GM23338 (cell line): ENCODE results near the gene FADD. TPM values are rescaled to one million over a fixed set of nuclear protein-coding genes. Genes with fewer than 3 reads are reported as not detected.

Experiments used
- ATAC-seq: fragments of 200-7000 bp; cut with Tn5 transposase; 3 replicates; pipeline ENCODE4 v1.9.1; 2020
- DNase-seq: peaks from one replicate; pipeline ENCODE4 v3.0.0-alpha.2; 2015; ENCODE audit warnings: low spot score
- H2AFZ ChIP-seq: fragments of 200-600 bp; sonication (generic); 2 replicates; pipeline ENCODE4 v1.8.0; 2016; ENCODE audit warnings: antibody characterized with exemption, mild to moderate bottlenecking, moderate library complexity
- H3F3A ChIP-seq: fragments of 200-600 bp; sonication (generic); replicated peaks from 2 replicates; pipeline ENCODE4 v1.8.0; 2017; ENCODE audit warnings: antibody characterized with exemption, mixed run types, low read depth
- H3K27ac ChIP-seq: fragments of 200-600 bp; sonication (generic); 2 replicates; pipeline ENCODE4 v1.6.1; 2016; ENCODE audit warnings: low read depth
- H3K27me3 ChIP-seq: fragments of 200-600 bp; sonication (generic); 2 replicates; pipeline ENCODE4 v1.8.0; 2016; ENCODE audit warnings: mild to moderate bottlenecking, mixed run types, moderate library complexity; ENCODE audit not compliant: insufficient read depth
- H3K36me3 ChIP-seq: fragments of 200-600 bp; sonication (generic); 2 replicates; pipeline ENCODE4 v1.8.0; 2016; ENCODE audit warnings: mild to moderate bottlenecking; ENCODE audit not compliant: insufficient read depth
- H3K4me1 ChIP-seq: fragments of 200-600 bp; sonication (generic); 2 replicates; pipeline ENCODE4 v1.8.0; 2016; ENCODE audit warnings: mild to moderate bottlenecking, moderate library complexity; ENCODE audit not compliant: insufficient read depth
- H3K4me2 ChIP-seq: fragments of 200-600 bp; sonication (generic); 2 replicates; pipeline ENCODE4 v1.7.1; 2017; ENCODE audit warnings: mixed run types
- H3K4me3 ChIP-seq: fragments of 200-600 bp; sonication (generic); 2 replicates; pipeline ENCODE4 v1.6.1; 2016; ENCODE audit warnings: mixed run types
- H3K79me2 ChIP-seq: fragments of 200-600 bp; sonication (generic); replicated peaks from 2 replicates; pipeline ENCODE4 v1.8.0; 2017; ENCODE audit warnings: mild to moderate bottlenecking; ENCODE audit not compliant: insufficient read depth
- H3K9me2 ChIP-seq: fragments of 200-600 bp; sonication (generic); 2 replicates; pipeline ENCODE4 v1.8.0; 2017; ENCODE audit not compliant: insufficient read depth
- H4K20me1 ChIP-seq: fragments of 200-600 bp; sonication (generic); replicated peaks from 2 replicates; pipeline ENCODE4 v1.8.0; 2017; ENCODE audit warnings: mild to moderate bottlenecking; ENCODE audit not compliant: insufficient read depth
- H3K27ac Mint-ChIP-seq: 2 replicates; pipeline ENCODE4 v1.8.0; 2020; ENCODE audit warnings: inconsistent platforms, mild to moderate bottlenecking, moderate library complexity, mixed read lengths
- H3K27me3 Mint-ChIP-seq: 3 replicates; pipeline ENCODE4 v1.8.0; 2022; ENCODE audit warnings: low read depth, mild to moderate bottlenecking, moderate library complexity, mixed read lengths, inconsistent platforms; ENCODE audit not compliant: insufficient read depth, poor library complexity
- H3K36me3 Mint-ChIP-seq: 3 replicates; pipeline ENCODE4 v1.8.0; 2021; ENCODE audit warnings: low read depth, mild to moderate bottlenecking, inconsistent platforms, moderate library complexity, mixed read lengths
- H3K4me1 Mint-ChIP-seq: 3 replicates; pipeline ENCODE4 v1.8.0; 2020; ENCODE audit warnings: mild to moderate bottlenecking, inconsistent platforms, mixed read lengths
- H3K4me3 Mint-ChIP-seq: 3 replicates; pipeline ENCODE4 v1.8.0; 2021; ENCODE audit warnings: moderate library complexity, mild to moderate bottlenecking, inconsistent platforms, mixed read lengths
- H3K9me3 Mint-ChIP-seq: 3 replicates; pipeline ENCODE4 v1.8.0; 2020; ENCODE audit warnings: moderate library complexity, mild to moderate bottlenecking, inconsistent platforms, mixed read lengths
- CREB1 ChIP-seq: fragments of 250-450 bp; sonication (Bioruptor Pico); IDR thresholded peaks from 2 replicates; pipeline ENCODE4 v1.5.0; 2020; ENCODE audit warnings: low read depth, mild to moderate bottlenecking, moderate library complexity
- ETS1 ChIP-seq: IDR thresholded peaks from 2 replicates; pipeline ENCODE4 v1.6.1; 2016; ENCODE audit warnings: antibody characterized with exemption
- EZH2phosphoT487 ChIP-seq: fragments of 200-600 bp; sonication (generic); IDR thresholded peaks from one replicate; pipeline ENCODE4 v1.8.1; 2018; ENCODE audit warnings: antibody characterized with exemption; ENCODE audit not compliant: unreplicated experiment
- JUNB ChIP-seq: IDR thresholded peaks from one replicate; pipeline ENCODE4 v1.6.1; 2016; ENCODE audit warnings: antibody characterized with exemption; ENCODE audit not compliant: unreplicated experiment
- NANOG ChIP-seq: IDR thresholded peaks from 2 replicates; pipeline ENCODE4 v1.6.1; 2016; ENCODE audit warnings: antibody characterized with exemption, borderline replicate concordance
- STAT1 ChIP-seq: IDR thresholded peaks from one replicate; pipeline ENCODE4 v1.6.1; 2016; ENCODE audit warnings: antibody characterized with exemption; ENCODE audit not compliant: unreplicated experiment
- ZNF114 ChIP-seq: fragments of 250-450 bp; sonication (Bioruptor Pico); IDR thresholded peaks from 2 replicates; pipeline ENCODE4 v1.5.0; 2020; ENCODE audit warnings: mild to moderate bottlenecking, moderate library complexity
- polyA plus RNA-seq: library from polyadenylated mRNA; unstranded; fragments of >200 nt; fragmentation: Nextera tagmentation; extraction: Ambion mirVana; gene quantifications from 2 replicates; pipeline ENCODE4 v1.2.1, GENCODE V29; 2016
- total RNA-seq: library from RNA; depleted of rRNA; stranded (reverse); fragments of >200 nt; shearing (Covaris generic); gene quantifications from 2 replicates; pipeline ENCODE4 v1.2.3, GENCODE V29; 2014
- TF ChIP-seq, protein P1 (sequence below): IDR thresholded peaks from one replicate; pipeline ENCODE4 v1.6.1; 2018; ENCODE audit warnings: antibody characterized with exemption; ENCODE audit not compliant: unreplicated experiment

Gene FADD
- total and polyA plus RNA-seq, 2 experiments from 2014 or later = 19.7 to 65.8 TPM

GRCh38 chr11:70247042-70247709, 44.1 kb downstream of the FADD start:
- Histone ChIP-seq H3K4me1 (no peaks in the 10 kb centered on the region), H2AFZ (no peak overlapping the region), H3K79me2 (no peaks in the 10 kb centered on the region), H3K27ac (no peak overlapping the region), H3K27me3 (no peaks in the 10 kb centered on the region), H4K20me1 (no peaks in the 10 kb centered on the region), H3K4me3 (no peak overlapping the region), H3K36me3 (no peaks in the 10 kb centered on the region), H3K4me2 (no peak overlapping the region), H3F3A (no peaks in the 10 kb centered on the region), H3K9me2 (no peaks in the 10 kb centered on the region)
- Mint-ChIP-seq H3K4me1 (peaks cover 6% of the 10 kb centered on the region), H3K9me3 (no peaks in the 10 kb centered on the region), H3K27ac (no peak overlapping the region; the same call in 1 of the 2 replicates), H3K4me3 (no peak overlapping the region), H3K27me3 (peaks cover 23% of the 10 kb centered on the region), H3K36me3 (no peaks in the 10 kb centered on the region)
- ATAC-seq (no peak), DNase-seq (no peak)
- TF ChIP-seq CREB1 (CRISPR knock-in tag) (no peak), ZNF114 (no peak), EZH2phosphoT487 (no peak), JUNB (no peak), STAT1 (no peak), NANOG (no peak)
- TF ChIP-seq, protein P1, sequence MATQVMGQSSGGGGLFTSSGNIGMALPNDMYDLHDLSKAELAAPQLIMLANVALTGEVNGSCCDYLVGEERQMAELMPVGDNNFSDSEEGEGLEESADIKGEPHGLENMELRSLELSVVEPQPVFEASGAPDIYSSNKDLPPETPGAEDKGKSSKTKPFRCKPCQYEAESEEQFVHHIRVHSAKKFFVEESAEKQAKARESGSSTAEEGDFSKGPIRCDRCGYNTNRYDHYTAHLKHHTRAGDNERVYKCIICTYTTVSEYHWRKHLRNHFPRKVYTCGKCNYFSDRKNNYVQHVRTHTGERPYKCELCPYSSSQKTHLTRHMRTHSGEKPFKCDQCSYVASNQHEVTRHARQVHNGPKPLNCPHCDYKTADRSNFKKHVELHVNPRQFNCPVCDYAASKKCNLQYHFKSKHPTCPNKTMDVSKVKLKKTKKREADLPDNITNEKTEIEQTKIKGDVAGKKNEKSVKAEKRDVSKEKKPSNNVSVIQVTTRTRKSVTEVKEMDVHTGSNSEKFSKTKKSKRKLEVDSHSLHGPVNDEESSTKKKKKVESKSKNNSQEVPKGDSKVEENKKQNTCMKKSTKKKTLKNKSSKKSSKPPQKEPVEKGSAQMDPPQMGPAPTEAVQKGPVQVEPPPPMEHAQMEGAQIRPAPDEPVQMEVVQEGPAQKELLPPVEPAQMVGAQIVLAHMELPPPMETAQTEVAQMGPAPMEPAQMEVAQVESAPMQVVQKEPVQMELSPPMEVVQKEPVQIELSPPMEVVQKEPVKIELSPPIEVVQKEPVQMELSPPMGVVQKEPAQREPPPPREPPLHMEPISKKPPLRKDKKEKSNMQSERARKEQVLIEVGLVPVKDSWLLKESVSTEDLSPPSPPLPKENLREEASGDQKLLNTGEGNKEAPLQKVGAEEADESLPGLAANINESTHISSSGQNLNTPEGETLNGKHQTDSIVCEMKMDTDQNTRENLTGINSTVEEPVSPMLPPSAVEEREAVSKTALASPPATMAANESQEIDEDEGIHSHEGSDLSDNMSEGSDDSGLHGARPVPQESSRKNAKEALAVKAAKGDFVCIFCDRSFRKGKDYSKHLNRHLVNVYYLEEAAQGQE = no peak

DNA sequence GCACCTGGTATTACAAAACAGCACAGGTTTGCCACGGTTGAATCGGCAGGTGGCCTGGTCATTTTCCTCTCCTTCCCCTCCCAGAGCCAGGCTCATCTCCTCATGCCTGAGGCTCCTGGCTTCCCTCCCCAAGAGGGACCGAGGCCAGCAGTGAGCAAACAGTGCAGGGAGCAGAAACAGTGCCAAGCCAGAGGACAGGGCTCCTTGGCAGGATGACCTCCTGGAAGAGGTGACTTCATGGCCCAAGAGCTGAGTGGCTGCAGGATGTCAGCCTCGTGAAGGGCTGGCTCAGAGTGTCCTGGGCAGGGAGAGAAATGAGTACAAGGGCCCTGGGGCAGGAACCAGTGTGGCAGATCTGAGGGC, 44.6 kb downstream of the FADD start:
- Histone ChIP-seq H3K4me2 (no peak overlapping the region), H3K36me3 (no peaks in the 10 kb centered on the region), H3K4me3 (no peak overlapping the region), H3K4me1 (no peaks in the 10 kb centered on the region), H2AFZ (no peak overlapping the region), H3K27ac (no peak overlapping the region), H3F3A (no peaks in the 10 kb centered on the region), H3K79me2 (no peaks in the 10 kb centered on the region), H3K27me3 (no peaks in the 10 kb centered on the region), H4K20me1 (no peaks in the 10 kb centered on the region), H3K9me2 (no peaks in the 10 kb centered on the region)
- Mint-ChIP-seq H3K27ac (no peak overlapping the region), H3K36me3 (no peaks in the 10 kb centered on the region), H3K4me3 (no peak overlapping the region), H3K27me3 (peaks cover 23% of the 10 kb centered on the region), H3K9me3 (no peaks in the 10 kb centered on the region), H3K4me1 (peaks cover 6% of the 10 kb centered on the region)
- ATAC-seq (no peak), DNase-seq (no peak)
- TF ChIP-seq ETS1 (no peak), NANOG (no peak), ZNF114 (no peak), JUNB (no peak)
